Upper lobe of left lung (tissue), 4 donors: ENCODE results near the gene WNT5B.

Experiments used
- EP300 ChIP-seq, 4 donors: sonication (generic); formaldehyde crosslinking; IDR thresholded peaks; one replicate each; pipeline ENCODE4 v1.5.1; 2017; ENCODE audit warnings: antibody characterized with exemption in 4 of 4, control low read depth in 2 of 4
- POLR2A ChIP-seq, 4 donors: fragments of 450-650 bp; IDR thresholded peaks; one replicate each; pipeline ENCODE4 v1.5.1; 2016 to 2017; ENCODE audit warnings: antibody characterized with exemption in 4 of 4, mild to moderate bottlenecking in 2 of 4
- POLR2AphosphoS5 ChIP-seq, 2 donors: sonication (generic); formaldehyde crosslinking; IDR thresholded peaks; one replicate each; pipeline ENCODE4 v1.5.1; 2017; ENCODE audit warnings: antibody characterized with exemption in 2 of 2
- TF ChIP-seq, protein P1 (sequence below), 6 experiments: fragments of 450-650 bp in 4 of 6; fragments of 200-600 bp in 2 of 6; sonication (generic) in 2 of 6; IDR thresholded peaks; one replicate each; pipeline ENCODE4 v1.5.1; 2016 to 2019; ENCODE audit warnings: antibody characterized with exemption in 6 of 6

- TF ChIP-seq POLR2A (IDR thresholded peaks at IDR 0.05) (no peak), POLR2AphosphoS5 (IDR thresholded peaks at IDR 0.05) (no peak), EP300 (IDR thresholded peaks at IDR 0.05) (no peak)
- TF ChIP-seq, protein P1, sequence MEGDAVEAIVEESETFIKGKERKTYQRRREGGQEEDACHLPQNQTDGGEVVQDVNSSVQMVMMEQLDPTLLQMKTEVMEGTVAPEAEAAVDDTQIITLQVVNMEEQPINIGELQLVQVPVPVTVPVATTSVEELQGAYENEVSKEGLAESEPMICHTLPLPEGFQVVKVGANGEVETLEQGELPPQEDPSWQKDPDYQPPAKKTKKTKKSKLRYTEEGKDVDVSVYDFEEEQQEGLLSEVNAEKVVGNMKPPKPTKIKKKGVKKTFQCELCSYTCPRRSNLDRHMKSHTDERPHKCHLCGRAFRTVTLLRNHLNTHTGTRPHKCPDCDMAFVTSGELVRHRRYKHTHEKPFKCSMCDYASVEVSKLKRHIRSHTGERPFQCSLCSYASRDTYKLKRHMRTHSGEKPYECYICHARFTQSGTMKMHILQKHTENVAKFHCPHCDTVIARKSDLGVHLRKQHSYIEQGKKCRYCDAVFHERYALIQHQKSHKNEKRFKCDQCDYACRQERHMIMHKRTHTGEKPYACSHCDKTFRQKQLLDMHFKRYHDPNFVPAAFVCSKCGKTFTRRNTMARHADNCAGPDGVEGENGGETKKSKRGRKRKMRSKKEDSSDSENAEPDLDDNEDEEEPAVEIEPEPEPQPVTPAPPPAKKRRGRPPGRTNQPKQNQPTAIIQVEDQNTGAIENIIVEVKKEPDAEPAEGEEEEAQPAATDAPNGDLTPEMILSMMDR (IDR thresholded peaks at IDR 0.05) = no peak
These were observed 14.7 kb upstream of the WNT5B start for GRCh38 chr12:1614360-1614759.
